Right hindlimb (tissue), 1 donor: Measurements from ENCODE around the gene ITPR2.
"Not testable (repeated sequence)": the region's sequence is repeated elsewhere in the genome, so short reads cannot be mapped to it uniquely, and the experiment has no call there.

Experiments
- DNase-seq: peaks from one replicate; pipeline ENCODE4 v3.0.0-alpha.2; 2018

ITPR2 gene

DNA sequence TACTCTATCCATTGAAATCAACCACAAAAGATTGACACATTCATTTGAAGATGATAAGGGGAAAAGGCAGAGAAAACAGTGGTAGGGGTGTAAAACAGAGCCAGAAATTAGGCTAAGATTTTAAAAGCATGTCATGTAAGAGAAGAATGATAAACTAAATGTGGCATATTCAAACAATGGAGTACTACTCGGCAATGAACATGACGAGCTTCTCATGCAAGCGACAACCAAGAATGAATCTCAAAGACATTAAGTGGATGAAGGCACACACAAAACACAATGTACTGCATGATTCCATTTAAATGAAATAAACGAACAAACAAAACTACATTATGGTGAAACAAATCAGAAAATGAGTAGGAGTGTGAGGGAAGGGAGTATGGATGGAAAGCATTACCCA is 134.8 kb downstream of the ITPR2 start:
- no peak for DNase-seq

- no peak for DNase-seq
These were observed 135.8 kb downstream of the ITPR2 start for GRCh38 chr12:26697217-26697616.

DNA sequence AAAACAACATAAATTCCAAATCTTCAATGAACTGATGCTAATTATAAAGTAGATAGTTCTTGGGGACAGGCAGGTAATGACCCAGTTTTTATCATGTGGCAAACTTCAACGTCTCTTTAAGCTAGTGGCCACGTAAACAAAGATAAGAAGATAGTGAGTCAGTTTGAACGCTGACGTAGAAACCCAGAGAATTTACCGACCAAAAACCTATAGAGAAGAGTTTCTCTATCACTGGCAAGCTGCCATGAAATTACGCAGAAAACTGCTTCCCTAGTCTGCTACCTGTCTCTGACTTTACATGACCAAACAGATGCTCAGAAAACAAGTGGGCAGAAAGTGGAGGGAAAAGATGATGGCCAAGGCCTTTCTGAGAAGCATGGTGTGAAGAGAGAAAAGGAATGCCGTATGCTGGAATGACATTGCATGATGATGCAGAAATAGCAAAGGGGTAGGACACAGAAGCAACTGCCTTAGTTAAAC is 136.3 kb downstream of the ITPR2 start:
- no peak for DNase-seq

DNA sequence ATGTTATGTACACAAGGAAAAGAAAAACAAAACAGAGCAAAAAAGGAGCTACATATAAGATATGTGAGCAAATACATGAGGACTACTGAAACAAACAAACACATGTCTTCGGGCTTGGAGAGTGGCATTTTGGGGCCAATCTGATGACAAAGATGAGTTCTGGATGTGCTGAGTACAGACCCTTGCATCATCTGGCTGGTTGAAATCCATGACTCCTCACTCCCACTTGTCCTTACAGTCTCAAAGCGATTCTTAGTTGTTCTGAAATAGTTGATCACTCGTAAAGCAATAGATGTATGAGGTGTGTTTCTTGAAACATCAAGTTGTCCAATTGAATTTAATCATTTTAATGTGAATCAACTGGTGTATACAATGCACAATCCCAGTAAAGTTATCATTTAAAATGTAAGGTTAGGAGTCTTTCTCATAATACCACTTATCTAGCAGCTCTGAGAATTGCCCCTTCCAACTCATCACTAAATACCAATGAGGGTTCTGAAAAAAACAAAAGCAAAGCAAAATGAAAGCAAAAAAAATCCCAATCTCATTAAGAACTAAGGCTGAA is 136.9 kb downstream of the ITPR2 start:
- DNase-seq, result no peak

DNA sequence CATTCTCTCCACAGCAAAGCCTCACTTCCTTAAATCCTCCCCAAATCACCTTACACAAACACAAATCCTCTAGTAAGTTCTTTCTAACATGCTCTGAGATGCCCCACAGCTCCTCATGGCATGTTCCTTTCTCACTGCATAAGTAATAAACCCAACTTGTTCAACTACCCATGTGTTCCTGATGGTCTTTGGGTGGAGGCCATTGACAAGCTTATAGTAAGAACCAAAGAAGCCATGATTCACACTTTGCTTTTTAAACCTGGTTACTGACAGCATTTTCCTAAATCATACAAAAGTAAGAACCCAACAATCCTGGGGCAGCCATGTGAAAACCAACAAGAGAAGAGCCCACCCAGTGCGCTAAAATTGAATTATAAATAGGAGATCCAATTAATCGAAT is 138.6 kb downstream of the ITPR2 start:
- no peak for DNase-seq

DNA sequence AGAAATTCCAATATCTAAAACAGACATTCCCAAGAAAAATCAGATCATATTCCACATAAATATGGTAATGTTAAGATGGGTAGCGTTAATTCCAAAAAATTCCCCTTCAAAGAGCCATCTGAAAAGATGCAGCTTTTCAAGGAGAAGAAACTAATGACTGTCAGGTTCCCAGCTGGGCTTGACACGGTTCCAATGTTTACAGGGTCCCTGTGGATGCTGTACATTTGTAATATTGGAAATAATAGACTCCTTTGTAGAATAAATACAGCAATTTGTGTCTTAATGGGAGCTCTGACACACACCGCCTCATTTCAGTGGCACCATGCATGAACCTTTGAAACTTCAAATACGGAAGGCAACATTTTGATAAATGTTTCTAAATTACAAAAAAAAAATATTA is 140.6 kb downstream of the ITPR2 start:
- DNase-seq, result no peak

- no peak for DNase-seq
These were observed 141.6 kb downstream of the ITPR2 start for GRCh38 chr12:26691234-26691970.

DNA sequence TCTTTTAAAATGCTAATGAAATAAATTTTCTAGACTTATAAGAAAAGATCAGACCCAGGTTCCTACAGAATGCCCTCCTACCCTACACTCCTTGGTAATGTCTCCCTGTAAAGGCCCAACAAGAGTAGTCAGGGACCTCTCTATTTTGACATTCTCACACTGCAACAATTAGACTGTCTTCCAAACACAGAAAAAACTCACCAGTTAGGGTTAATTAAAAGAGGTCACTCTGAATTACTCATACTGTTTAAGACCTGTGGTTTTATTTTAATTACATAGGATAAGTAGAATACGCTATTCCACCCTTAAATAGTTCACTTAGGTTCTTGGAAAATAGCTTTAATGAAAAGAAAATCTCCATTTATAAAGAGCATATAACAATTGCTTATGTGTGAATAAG is 142.4 kb downstream of the ITPR2 start:
- no peak for DNase-seq

DNA sequence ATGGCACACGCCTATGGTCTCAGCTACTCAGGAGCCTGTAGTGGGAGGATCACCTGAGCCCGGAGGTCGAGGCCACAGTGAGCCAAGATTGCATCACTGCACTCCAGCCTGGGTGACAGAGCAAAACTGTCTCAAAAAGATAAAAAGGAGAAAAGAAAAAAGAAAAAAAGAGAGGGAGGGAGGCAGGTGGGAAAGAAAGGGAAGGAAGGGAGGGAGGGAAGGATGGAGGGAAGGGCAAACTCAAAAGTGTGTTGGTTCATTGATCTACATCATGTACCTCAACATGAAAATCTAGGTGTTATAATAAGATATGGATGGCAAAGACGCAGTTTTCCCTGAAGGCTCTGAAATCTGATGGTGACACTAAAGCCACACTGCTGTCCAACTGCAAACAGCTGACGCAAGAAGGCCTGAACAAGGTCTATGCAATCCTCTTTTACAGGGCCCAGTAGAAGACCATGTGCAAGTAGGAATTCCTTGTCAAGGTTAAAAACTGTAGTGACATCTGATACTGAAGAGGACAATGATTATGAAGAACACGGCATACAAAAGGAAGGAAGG is 143.6 kb downstream of the ITPR2 start:
- no peak for DNase-seq

- no peak for DNase-seq
These were observed 144.6 kb downstream of the ITPR2 start for GRCh38 chr12:26688344-26688904.

- DNase-seq, result no peak
These were observed 146.6 kb downstream of the ITPR2 start for GRCh38 chr12:26686408-26686807.

DNA sequence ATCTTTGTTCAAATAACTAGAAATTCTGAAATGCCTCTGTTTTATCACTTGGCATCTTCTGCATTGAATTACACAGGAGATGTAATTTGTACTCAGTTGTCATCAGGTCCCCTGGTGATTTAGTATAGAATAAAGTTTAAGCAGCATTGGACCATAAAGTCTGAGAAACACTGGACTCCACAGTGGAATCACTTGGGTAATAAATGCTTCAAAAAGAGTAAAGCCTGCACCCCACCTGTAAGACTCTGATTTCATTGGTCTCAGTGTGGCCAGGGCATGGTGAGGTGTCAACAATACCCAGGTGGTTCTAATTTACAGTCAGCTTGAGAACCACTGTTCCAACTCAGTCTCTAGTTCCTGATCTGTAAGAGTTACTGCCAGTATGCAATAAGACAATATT is 148.9 kb downstream of the ITPR2 start:
- DNase-seq, result no peak

DNA sequence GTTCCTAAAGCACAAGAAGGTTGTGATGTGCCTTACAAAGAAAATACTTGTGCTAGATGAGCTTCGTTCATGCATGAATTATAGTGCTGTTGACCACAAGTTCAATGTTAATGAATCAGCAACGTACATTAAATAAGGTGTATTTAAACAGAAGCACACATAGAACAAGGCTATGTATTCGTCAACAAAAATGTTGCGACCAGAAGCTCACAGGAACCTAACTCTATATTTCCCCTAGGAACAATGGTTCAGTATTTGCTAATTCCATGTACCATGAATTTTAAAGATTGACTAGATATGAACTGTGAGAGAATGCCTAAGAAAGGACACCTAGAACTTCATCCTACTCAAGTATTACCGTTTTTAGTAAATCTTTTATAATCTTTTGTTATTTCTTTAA is 149.6 kb downstream of the ITPR2 start:
- no peak for DNase-seq

- DNase-seq, result no peak
These were observed 152.1 kb downstream of the ITPR2 start for GRCh38 chr12:26680727-26681455.

DNA sequence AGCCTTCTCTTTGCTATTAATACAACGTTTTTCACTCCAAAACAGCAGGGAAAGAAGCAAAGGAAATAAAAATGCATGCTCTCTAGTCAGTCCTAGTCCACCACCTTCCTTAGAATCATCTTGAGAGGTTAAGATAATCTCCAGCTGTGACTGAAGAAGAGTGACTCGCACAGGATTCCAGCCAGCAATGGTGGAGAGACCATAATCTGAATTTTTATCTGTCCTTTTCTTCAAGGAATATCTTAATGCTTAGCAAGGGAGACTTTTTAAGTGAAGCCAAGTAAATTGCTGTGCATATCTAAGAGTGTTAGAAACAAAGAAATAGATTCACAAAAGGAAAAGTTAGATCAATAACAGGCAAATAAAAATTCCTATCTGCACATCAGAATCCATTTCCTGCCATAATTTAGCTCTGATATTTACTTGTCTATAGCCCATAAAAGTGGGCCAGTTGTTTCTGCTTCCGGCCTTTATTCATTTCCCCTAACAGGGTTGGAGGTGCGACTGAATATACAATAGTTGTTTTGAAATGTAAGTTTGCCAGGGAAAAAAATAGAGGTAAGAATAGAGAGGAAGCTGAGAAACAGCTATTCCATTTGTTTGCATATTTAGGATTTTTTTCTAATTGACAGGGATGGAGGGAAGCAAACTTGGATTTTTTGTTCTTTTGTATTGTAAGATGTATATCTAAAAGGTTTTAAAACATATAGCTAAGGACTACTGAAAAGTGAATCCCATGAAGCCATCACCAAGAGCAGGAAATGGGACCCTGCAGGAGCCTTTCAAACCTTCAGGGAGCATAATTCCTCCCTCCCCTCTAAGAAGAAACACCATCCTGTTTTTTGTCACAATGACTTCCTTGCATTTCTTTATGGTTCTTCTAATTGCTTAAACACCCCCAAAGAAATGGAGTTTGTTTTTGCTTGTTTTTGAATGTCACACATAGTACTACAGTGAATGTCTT is 154.0 kb downstream of the ITPR2 start:
- no peak for DNase-seq

DNA sequence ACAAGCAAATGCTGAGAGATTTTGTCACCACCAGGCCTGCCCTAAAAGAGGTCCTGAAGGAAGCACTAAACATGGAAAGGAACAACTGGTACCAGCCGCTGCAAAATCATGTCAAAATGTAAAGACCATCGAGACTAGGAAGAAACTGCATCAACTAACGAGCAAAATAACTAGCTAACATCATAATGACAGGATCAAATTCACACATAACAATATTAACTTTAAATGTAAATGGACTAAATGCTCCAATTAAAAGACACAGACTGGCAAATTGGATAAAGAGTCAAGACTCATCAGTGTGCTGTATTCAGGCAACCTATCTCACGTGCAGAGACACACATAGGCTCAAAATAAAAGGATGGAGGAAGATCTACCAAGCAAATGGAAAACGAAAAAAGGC is 161.5 kb downstream of the ITPR2 start:
- DNase-seq, result not testable (repeated sequence)

DNA sequence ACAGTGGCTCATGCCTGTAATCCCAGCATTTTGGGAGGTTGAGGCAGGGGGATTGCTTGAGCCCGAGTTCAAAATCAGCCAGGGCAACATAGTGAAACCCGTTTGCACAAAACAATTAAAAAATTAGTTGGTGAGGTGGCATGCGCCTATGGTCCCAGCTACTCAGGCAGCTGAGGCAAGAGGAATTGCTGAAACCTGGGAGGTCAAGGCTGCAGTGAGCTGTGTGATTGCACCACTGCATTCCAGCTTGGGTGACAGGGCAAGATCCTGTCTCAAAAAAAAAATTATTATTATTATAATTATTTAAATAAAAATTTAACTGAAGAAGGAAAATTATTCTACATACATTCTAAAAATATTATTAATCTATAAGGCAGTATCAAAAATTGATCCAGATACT is 164.1 kb downstream of the ITPR2 start:
- DNase-seq, result no peak

- no peak for DNase-seq
These were observed 164.8 kb downstream of the ITPR2 start for GRCh38 chr12:26668230-26668629.

DNA sequence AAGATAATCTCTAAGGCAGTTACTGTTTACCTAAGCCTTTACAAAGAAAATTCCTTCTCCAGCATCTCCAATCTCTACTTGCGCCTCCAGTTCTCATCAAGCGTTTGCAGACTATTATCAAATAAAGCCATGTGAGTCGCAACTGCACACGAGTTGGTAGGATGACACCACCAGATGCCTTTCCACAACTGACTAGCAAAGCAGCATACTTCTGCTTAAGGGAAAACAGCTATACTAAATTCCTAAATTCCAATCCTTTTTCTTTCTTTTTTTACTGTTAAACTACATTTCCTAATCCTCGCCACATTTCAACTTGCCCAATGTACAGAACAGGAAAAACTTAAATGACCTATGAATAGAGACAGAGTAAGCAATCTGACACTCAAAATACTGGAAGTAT is 166.7 kb downstream of the ITPR2 start:
- no peak for DNase-seq

DNA sequence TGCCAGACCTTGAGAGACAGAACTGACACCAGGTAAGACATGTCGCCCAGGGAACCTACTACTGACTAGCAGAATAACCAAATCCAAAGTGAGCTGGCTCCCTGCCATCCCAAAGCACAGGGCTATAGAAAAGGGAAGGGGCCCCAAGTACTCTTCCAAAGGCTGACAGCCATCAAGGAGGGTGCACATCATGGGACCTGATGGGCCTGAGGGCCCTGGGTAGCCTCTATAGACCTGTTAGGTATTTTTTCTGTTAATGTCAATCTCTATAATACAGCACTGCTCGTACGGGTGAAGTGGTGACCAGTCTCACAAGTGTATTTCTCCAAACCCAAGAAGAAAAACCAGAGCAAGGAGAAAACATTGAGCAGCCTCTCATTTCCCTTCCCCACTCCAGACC is 171.6 kb downstream of the ITPR2 start:
- DNase-seq, result no peak

- no peak for DNase-seq
These were observed 173.1 kb downstream of the ITPR2 start for GRCh38 chr12:26659930-26660329.

- DNase-seq, result no peak
These were observed 174.0 kb downstream of the ITPR2 start for GRCh38 chr12:26658991-26659390.
